GM19395 (cell line): ENCODE measurements around the gene EIF4E.
"Not testable (repeated sequence)": the region's sequence is repeated elsewhere in the genome, so short reads cannot be mapped to it uniquely, and the experiment has no call there.

ENCODE experiments used
- ATAC-seq: cut with Tn5 transposase; IDR thresholded peaks from one replicate; pipeline ENCODE4 v1.9.1; 2021; ENCODE audit warnings: mild to moderate bottlenecking, moderate library complexity; ENCODE audit not compliant: unreplicated experiment

The EIF4E gene

GRCh38 chr4:98928505-98929340, at the start of gene EIF4E:
EIF4E (minus strand) TSS chr4:98929133; CDS start chr4:98929112, 21 bp downstream.
- ATAC-seq = peak; percentile 78

GRCh38 chr4:98977557-98977956, 48.6 kb upstream of the EIF4E start:
- no peak for ATAC-seq

- no peak for ATAC-seq
Observed at GRCh38 chr4:98976716-98977115, 47.8 kb upstream of the EIF4E start.

GRCh38 chr4:98969878-98970785, 41.2 kb upstream of the EIF4E start:
- ATAC-seq = no peak

GRCh38 chr4:98967786-98968329, 38.9 kb upstream of the EIF4E start:
- ATAC-seq = no peak

DNA sequence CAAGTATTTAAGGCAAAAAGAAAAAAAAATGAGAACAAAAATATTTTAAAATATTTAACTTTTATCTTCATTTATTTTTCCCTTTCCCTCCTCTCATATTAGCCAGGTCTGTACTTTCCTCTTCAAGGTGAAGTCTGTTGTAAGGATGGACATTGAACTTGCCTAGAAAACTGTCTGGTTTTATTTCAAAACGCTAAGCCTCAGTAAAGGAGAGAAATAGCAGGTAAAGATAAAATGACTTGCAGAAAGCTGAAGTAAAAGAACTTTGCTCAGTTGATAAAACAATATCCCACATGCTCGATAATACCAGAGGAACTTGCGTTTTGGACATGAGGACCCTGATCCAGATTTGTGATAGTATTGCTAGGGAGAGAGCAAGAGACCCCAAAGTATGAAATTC, 38.0 kb upstream of the EIF4E start:
- no peak for ATAC-seq

- no peak for ATAC-seq
Observed at GRCh38 chr4:98963538-98964433, 34.9 kb upstream of the EIF4E start.

DNA sequence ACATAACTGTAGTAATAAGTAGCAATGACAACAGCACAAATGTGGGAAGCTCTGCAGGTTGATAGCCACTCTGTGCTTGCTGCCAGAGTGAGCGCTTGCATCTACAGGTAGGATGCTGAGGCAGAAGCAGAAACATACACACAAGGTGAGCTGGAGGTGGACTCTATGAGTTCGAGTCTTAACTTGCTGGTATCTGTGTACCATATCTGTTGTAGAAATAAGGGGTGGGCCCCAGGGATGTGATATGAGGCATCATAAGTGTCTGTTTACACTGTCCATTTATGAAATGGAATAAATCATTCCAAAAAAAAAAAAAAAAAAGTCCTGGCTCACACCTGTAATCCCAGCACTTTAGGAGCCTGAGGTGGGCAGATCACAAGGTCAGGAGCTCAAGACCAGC, 32.8 kb upstream of the EIF4E start:
- no peak for ATAC-seq

DNA sequence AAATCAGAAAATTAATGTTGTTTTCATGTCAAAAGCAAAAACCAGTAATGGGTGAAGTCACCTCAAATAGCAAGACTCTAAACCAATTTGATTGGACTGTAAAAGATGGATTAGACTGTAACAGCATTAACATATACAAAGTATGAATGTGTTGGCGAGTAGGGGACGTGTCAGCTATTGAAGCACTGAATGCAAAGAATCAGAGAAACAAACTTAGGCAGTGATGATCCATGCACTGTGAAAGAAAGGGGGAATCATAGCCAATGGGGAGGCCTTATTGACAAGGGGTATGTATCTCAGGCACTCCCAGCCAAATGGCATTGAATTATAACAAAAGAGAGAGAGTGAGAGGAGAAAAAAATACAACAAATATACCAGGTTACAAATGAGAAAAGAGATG, 30.5 kb upstream of the EIF4E start:
- no peak for ATAC-seq

GRCh38 chr4:98958065-98958464, 29.1 kb upstream of the EIF4E start:
- ATAC-seq = no peak

- no peak for ATAC-seq
Observed at GRCh38 chr4:98955229-98955628, 26.3 kb upstream of the EIF4E start.

DNA sequence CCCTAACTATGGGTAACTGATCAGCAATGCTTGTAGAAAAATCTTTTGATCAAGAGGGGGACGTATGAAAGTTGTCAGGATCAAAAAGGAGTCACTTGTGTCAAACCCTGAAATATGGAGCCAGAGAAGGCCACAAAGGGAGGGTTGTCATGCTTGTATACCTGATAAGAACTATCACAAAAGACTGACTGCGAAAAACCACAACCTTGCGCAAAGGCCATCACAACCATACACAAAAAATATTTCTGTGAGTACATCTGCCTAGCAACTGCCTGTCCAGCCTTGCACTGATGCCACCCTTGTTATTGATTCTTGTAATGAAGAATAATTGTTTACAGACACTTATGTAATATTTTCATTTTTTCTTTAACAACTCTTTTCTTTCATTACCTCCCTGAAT, 22.8 kb upstream of the EIF4E start:
- no peak for ATAC-seq

- no peak for ATAC-seq
Observed at GRCh38 chr4:98950925-98951324, 22.0 kb upstream of the EIF4E start.

GRCh38 chr4:98946359-98946758, 17.4 kb upstream of the EIF4E start:
- ATAC-seq = no peak

DNA sequence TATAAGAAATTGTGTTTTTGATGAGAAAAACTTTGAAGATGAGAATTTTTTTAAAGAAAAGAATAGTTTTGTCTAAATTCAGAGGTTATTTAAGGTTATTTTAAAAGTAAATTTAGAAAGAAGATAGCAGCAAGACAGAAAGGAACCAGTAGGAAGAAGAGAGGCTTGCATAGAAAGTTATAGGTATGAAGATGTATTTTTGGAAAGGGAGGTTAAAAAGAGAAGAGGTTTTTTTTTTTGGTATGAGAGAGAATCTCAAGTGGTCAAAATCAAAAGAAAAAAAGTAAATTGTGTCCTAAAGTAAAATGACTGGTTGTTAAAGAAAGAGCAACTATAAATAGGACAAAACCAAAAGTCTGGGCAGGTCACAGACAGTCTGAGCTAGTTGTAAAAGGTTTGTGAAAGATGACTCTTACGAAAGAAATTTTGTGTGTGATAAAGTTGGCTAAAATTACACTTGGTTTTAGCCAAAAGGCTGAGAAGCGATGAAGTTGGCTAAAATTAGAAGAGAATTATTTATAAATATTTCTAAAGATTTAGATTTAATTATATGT, 16.4 kb upstream of the EIF4E start:
- peak; percentile 69 for ATAC-seq

- ATAC-seq = peak; percentile 65
Observed at GRCh38 chr4:98939892-98940298, 11.0 kb upstream of the EIF4E start.

DNA sequence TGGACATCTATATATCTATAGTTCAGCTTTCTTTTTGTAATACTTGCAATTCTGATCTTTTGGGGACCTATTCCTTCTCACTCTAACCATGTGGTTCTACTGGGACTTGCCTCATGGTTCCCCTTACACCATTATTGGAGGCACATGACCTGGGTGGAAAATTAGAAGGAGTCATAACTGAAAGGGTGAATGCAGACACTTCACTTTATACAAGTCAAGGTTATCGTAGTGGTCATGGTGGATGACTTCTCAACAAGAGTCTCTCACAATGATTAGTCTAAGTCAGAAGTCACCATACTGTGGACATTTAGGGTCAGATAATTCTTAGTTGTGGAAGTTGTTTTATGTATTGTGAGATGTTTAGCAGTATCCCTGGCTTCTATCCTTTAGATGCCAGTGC, 10.5 kb upstream of the EIF4E start:
- peak; percentile 52 for ATAC-seq

- ATAC-seq = no peak
Observed at GRCh38 chr4:98937986-98938720, 9.2 kb upstream of the EIF4E start.

GRCh38 chr4:98935633-98936032, 6.7 kb upstream of the EIF4E start:
- ATAC-seq = no peak

DNA sequence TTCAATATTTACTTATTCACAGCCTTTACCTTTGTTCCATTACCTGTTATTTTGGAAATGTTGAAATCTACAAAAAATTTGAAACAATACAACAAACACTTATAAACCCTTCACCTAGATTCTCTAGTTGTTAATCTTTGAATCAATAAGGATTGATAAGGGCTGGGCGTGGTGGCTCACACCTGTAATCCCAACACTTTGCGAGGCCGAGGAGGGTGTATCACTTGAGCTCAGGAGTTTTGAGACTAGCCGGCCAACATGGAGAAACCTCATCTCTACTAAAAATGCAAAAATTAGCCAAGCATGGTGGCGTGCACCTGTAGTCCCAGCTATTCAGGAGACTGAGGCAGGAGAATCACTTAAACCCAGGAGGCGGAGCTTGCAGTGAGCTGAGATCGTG, 5.9 kb upstream of the EIF4E start:
- ATAC-seq = not testable (repeated sequence)
